ENCODE data around the gene MOGAT2. TPM values are rescaled to one million over a fixed set of nuclear protein-coding genes. Genes with fewer than 3 reads are reported as not detected.

Gene MOGAT2
- total RNA-seq, 1 experiment from 2014 or later: not detected

DNA sequence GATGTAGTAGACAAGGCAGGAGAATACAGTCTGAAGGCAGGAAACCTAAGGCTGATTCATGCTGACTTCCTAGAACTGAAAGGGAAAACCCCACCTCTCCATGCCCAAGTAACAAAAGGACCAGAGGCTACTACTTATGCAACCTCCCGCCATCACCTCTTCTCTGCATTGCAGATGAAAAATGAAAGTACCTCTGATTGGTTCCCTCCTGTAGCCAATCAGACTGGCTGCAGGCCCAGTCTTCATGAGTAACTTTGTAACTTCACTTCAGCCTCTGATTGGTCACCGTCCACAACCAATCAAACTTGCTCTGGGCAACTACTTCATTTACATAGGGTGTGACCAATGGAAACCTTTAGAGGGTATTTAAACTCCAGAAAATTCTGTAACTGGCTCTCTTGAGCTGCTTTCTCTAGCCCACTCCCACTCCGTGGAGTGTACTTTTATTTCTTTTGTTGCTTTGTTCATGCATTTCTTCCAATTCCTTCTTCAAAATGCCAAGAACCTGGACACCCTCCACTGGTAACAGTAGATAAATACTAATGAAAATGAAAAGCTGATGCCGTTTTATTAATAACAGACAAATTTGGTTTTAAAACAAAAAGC lies 43.6 kb upstream of the MOGAT2 start:
- TF ChIP-seq EZH2phosphoT487 (IDR thresholded peaks at IDR 0.05; ENCODE audit: borderline replicate concordance, low read length): no peak
- TF ChIP-seq, protein P1, sequence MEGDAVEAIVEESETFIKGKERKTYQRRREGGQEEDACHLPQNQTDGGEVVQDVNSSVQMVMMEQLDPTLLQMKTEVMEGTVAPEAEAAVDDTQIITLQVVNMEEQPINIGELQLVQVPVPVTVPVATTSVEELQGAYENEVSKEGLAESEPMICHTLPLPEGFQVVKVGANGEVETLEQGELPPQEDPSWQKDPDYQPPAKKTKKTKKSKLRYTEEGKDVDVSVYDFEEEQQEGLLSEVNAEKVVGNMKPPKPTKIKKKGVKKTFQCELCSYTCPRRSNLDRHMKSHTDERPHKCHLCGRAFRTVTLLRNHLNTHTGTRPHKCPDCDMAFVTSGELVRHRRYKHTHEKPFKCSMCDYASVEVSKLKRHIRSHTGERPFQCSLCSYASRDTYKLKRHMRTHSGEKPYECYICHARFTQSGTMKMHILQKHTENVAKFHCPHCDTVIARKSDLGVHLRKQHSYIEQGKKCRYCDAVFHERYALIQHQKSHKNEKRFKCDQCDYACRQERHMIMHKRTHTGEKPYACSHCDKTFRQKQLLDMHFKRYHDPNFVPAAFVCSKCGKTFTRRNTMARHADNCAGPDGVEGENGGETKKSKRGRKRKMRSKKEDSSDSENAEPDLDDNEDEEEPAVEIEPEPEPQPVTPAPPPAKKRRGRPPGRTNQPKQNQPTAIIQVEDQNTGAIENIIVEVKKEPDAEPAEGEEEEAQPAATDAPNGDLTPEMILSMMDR (conservative IDR thresholded peaks at IDR 0.05; ENCODE audit: low read depth, low read length): no peak
- intact Hi-C loops (cut with micrococcal nuclease): no loop called here
- Histone ChIP-seq H3K4me3 (ENCODE audit: low read length) (no peak overlapping the region), H3K9me2 (replicated peaks; ENCODE audit: low read length) (no peaks in the 10 kb centered on the region), H3F3A (ENCODE audit: low read length, unreplicated experiment) (no peaks in the 10 kb centered on the region), H3K27me3 (ENCODE audit: low read length) (peaks cover 29% of the 10 kb centered on the region), H3K79me2 (ENCODE audit: low read length) (no peaks in the 10 kb centered on the region), H4K20me1 (ENCODE audit: low read length) (no peaks in the 10 kb centered on the region), H2AFZ (ENCODE audit: low read length) (no peak overlapping the region), H3K9me3 (ENCODE audit: low read length) (peaks cover 6% of the 10 kb centered on the region; the same call in 1 of the 2 replicates), H3K4me1 (ENCODE audit: insufficient read depth, low read length) (no peaks in the 10 kb centered on the region), H3K27ac (ENCODE audit: low read length) (no peak overlapping the region), H3K36me3 (ENCODE audit: low read depth, low read length) (no peaks in the 10 kb centered on the region), H3K4me2 (ENCODE audit: low read length) (no peak overlapping the region), H3K9ac (ENCODE audit: low read length) (no peak overlapping the region)
- no TSS peak for BruUV-seq (replicated peaks)
- CTCF ChIA-PET: no interaction called here
- ATAC-seq (no peak), DNase-seq (peak; percentile 40)
- POLR2A ChIA-PET (ENCODE audit: unreplicated experiment): no interaction called here

DNA sequence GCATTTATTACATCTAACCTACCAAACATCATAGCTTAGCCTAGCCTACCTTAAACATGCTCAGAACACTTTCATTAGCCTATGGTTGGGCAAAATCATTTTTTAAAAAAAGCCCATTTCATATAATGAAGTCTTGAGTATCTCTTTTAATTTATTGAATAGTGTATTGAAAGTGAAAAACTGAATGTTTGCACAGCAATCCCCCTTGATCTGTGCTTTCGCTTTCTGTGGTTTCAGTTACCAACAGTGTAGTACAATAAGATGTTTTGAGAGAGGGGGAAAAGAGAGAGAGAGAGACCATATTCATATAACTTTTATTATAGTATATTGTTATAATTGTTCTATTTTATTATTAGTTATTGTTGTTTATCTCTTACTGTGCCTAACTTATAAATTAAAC lies 40.4 kb upstream of the MOGAT2 start:
- Histone ChIP-seq H3K4me3 (ENCODE audit: low read length) (no peak overlapping the region), H3K27ac (ENCODE audit: low read length) (no peak overlapping the region), H3K9ac (ENCODE audit: low read length) (no peak overlapping the region), H3F3A (ENCODE audit: low read length, unreplicated experiment) (no peaks in the 10 kb centered on the region), H3K9me3 (ENCODE audit: low read length) (peaks cover 6% of the 10 kb centered on the region; the same call in 1 of the 2 replicates), H3K79me2 (ENCODE audit: low read length) (no peaks in the 10 kb centered on the region), H3K27me3 (ENCODE audit: low read length) (peaks cover 28% of the 10 kb centered on the region; the same call in 1 of the 2 replicates), H3K4me2 (ENCODE audit: low read length) (no peak overlapping the region), H3K4me1 (ENCODE audit: insufficient read depth, low read length) (no peaks in the 10 kb centered on the region), H2AFZ (ENCODE audit: low read length) (no peak overlapping the region), H4K20me1 (ENCODE audit: low read length) (no peaks in the 10 kb centered on the region), H3K36me3 (ENCODE audit: low read depth, low read length) (no peaks in the 10 kb centered on the region), H3K9me2 (replicated peaks; ENCODE audit: low read length) (no peaks in the 10 kb centered on the region)
- POLR2A ChIA-PET (ENCODE audit: unreplicated experiment): no interaction called here
- no peak for ATAC-seq
- CTCF ChIA-PET: no interaction called here
- no peak for DNase-seq
- intact Hi-C loops (cut with micrococcal nuclease): no loop called here
- TF ChIP-seq EZH2phosphoT487 (IDR thresholded peaks at IDR 0.05; ENCODE audit: borderline replicate concordance, low read length): no peak
- TF ChIP-seq, protein P1 (conservative IDR thresholded peaks at IDR 0.05; ENCODE audit: low read depth, low read length): no peak
- no peak for TF ChIP-seq EZH2 (IDR thresholded peaks at IDR 0.05; ENCODE audit: low read length, unreplicated experiment)
- no TSS peak for BruUV-seq (replicated peaks)

DNA sequence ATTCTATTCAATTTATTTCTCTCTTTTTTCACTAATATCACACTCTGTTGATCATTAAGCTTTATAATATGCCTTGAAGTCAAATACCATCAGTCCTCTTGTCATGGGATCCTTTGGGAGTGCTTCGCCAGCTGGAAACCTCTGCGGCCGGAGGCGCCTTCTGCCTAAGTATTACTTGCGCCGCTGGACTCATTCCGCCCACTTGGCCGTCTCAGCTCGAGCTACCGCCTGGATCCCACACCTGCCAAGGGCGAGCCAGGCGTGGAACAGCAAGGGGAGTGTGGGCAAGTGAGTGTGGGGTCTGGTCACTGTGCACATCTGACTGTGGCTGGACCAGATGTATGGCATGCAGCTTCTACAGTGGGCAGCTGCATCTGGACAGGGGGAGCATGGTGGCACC lies 39.7 kb upstream of the MOGAT2 start:
- POLR2A ChIA-PET (ENCODE audit: unreplicated experiment): no interaction called here
- no peak overlapping the region for H3K4me3 ChIP-seq (ENCODE audit: low read length)
- no TSS peak for BruUV-seq (replicated peaks)

More for the DNA sequence above, 39.7 kb upstream of the MOGAT2 start:
- Histone ChIP-seq H3K79me2 (ENCODE audit: low read length) (no peaks in the 10 kb centered on the region), H3K4me2 (ENCODE audit: low read length) (no peak overlapping the region), H3K27ac (ENCODE audit: low read length) (no peak overlapping the region), H4K20me1 (ENCODE audit: low read length) (no peaks in the 10 kb centered on the region), H3K36me3 (ENCODE audit: low read depth, low read length) (no peaks in the 10 kb centered on the region), H3K9me2 (replicated peaks; ENCODE audit: low read length) (no peaks in the 10 kb centered on the region), H3F3A (ENCODE audit: low read length, unreplicated experiment) (no peaks in the 10 kb centered on the region), H3K9me3 (ENCODE audit: low read length) (peaks cover 6% of the 10 kb centered on the region; the same call in 1 of the 2 replicates), H3K9ac (ENCODE audit: low read length) (no peak overlapping the region), H2AFZ (ENCODE audit: low read length) (no peak overlapping the region), H3K27me3 (ENCODE audit: low read length) (peaks cover 28% of the 10 kb centered on the region; the same call in 1 of the 2 replicates), H3K4me1 (ENCODE audit: insufficient read depth, low read length) (no peaks in the 10 kb centered on the region)
- TF ChIP-seq EZH2 (IDR thresholded peaks at IDR 0.05; ENCODE audit: low read length, unreplicated experiment): no peak
- TF ChIP-seq, protein P1 (conservative IDR thresholded peaks at IDR 0.05; ENCODE audit: low read depth, low read length): no peak
- no peak for TF ChIP-seq EZH2phosphoT487 (IDR thresholded peaks at IDR 0.05; ENCODE audit: borderline replicate concordance, low read length)
- ATAC-seq (no peak), DNase-seq (no peak)
- intact Hi-C loops (cut with micrococcal nuclease): no loop called here
- CTCF ChIA-PET: interaction anchor here (0.6 kb wide), 1 partner anchor 406 kb away, joined by 8 read pairs; no protein-coding TSS in a partner anchor
